ENCODE data around the gene REEP1.

DNA sequence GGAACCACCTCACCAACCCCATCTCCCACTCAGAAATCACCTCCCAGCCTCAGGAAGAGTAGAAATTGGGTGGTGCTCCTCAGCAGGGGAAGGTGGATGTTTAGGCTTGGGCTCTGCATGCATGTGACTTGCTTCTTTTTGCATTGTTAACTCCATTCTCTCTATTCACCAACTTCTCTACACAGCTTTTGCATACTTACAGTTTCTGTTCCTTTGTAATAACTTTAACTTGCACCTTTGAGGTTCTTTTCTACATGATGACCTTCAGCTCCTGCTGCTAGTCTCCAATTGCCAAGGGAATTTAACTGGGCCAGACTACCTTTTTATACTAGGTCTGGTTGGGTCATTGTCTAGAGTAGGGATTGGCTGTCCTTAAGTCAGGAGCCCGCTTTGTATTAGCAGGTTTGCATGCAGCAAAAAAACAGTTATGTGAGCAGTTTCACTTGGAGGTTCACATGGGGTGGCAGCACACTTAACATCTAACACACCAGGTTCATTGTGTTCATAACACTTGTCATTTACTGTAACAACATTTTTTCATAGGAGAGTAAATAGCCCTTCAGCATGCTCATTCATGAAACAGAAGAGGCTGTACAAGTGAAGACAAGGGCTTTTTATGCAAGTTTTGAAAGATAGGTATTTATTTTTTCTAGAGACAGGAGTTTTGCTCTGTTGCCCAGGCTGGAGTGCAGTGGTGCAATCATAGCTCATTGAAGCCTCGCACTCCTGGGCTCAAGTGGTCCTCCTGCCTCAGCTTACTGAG is 126.2 kb downstream of the REEP1 start:
- TF ChIP-seq, protein P1, sequence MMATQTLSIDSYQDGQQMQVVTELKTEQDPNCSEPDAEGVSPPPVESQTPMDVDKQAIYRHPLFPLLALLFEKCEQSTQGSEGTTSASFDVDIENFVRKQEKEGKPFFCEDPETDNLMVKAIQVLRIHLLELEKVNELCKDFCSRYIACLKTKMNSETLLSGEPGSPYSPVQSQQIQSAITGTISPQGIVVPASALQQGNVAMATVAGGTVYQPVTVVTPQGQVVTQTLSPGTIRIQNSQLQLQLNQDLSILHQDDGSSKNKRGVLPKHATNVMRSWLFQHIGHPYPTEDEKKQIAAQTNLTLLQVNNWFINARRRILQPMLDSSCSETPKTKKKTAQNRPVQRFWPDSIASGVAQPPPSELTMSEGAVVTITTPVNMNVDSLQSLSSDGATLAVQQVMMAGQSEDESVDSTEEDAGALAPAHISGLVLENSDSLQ (IDR thresholded peaks at IDR 0.05): no peak
- TF ChIP-seq ARNT (IDR thresholded peaks at IDR 0.05) (no peak), CTBP1 (IDR thresholded peaks at IDR 0.05; ENCODE audit: borderline replicate concordance) (no peak)

All from HEK293T (cell line).